GM12878 (cell line): ENCODE data around the gene GRM1. TPM values are rescaled to one million over a fixed set of nuclear protein-coding genes. Genes with fewer than 3 reads are reported as not detected.

Experiments used
- ATAC-seq: fragments of 200-7000 bp; cut with Tn5 transposase; 3 replicates; pipeline ENCODE4 v1.9.1; 2020; ENCODE audit warnings: mild to moderate bottlenecking, moderate library complexity
- BruUV-seq: library from RNA; stranded (reverse); fragments of 400-500 nt; replicated peaks from 2 replicates; lab custom pipeline; 2021; lab: Mats Ljungman, UMichigan
- CTCF ChIA-PET: fragments of 300-600 bp; sonication (Branson Sonifier 250); formaldehyde crosslinking; extraction: SDS; loops from one replicate; lab custom pipeline; 2021; ENCODE audit warnings: inconsistent platforms; lab: Yijun Ruan, JAX
- POLR2A ChIA-PET: fragments of 350-600 bp; formaldehyde crosslinking; extraction: SDS; loops from one replicate; lab custom pipeline; 2021; ENCODE audit warnings: inconsistent platforms; lab: Charles Lee
- RAD21 ChIA-PET: fragments of 300-600 bp; sonication (Branson Sonifier 250); formaldehyde crosslinking; loops from one replicate; lab custom pipeline; 2023; ENCODE audit warnings: antibody characterized with exemption; ENCODE audit not compliant: unreplicated experiment; lab: Charles Lee
- SMC1A ChIA-PET: fragments of 300-600 bp; sonication (Branson Sonifier 250); formaldehyde crosslinking; loops from one replicate; lab custom pipeline; 2023; ENCODE audit not compliant: unreplicated experiment, uncharacterized antibody; lab: Charles Lee
- DNase-seq: peaks from one replicate; pipeline ENCODE4 v3.0.0-alpha.2; 2011; ENCODE audit warnings: low read depth, low spot score
- FAIRE-seq: peaks from 3 replicates; lab custom pipeline; 2011; peaks lifted over from hg19 to GRCh38; lab: Jason Lieb, UNC
- H2AFZ ChIP-seq: 2 replicates; pipeline ENCODE4 v1.6.0; 2011; ENCODE audit warnings: low read depth, low read length, control low read depth; ENCODE audit not compliant: control insufficient read depth
- H3K27ac ChIP-seq: 2 replicates; pipeline ENCODE4 v1.5.1; 2011; ENCODE audit warnings: control low read depth; ENCODE audit not compliant: control insufficient read depth, insufficient read depth
- H3K27me3 ChIP-seq, 2 experiments: replicated peaks in 1 of 2; 2 replicates each; pipeline versions ENCODE4 v1.6.0 to v1.6.1; 2011; ENCODE audit warnings: low read length in 1 of 2; ENCODE audit not compliant: control insufficient read depth in 2 of 2, insufficient read depth in 2 of 2
- H3K36me3 ChIP-seq, 2 experiments: 2 replicates each; pipeline ENCODE4 v1.5.1; 2011; ENCODE audit warnings: low read length in 1 of 2; ENCODE audit not compliant: control insufficient read depth in 2 of 2, insufficient read depth in 2 of 2
- H3K4me1 ChIP-seq: 2 replicates; pipeline ENCODE4 v1.6.1; 2011; ENCODE audit warnings: mild to moderate bottlenecking, low read length, moderate library complexity, mixed read lengths; ENCODE audit not compliant: control insufficient read depth, insufficient read depth
- H3K4me2 ChIP-seq: 2 replicates; pipeline ENCODE4 v1.6.0; 2011; ENCODE audit warnings: control low read depth; ENCODE audit not compliant: control insufficient read depth, insufficient read depth
- H3K4me3 ChIP-seq: fragments of 200-600 bp; sonication (generic); 2 replicates; pipeline ENCODE4 v1.5.1; 2016
- H3K79me2 ChIP-seq: 2 replicates; pipeline ENCODE4 v1.6.0; 2011; ENCODE audit warnings: low read length; ENCODE audit not compliant: control insufficient read depth, insufficient read depth
- H3K9ac ChIP-seq: 2 replicates; pipeline ENCODE4 v1.8.0; 2011; ENCODE audit warnings: low read length, control low read depth, mixed read lengths; ENCODE audit not compliant: control insufficient read depth, insufficient read depth
- H3K9me3 ChIP-seq: replicated peaks from 3 replicates; pipeline ENCODE4 v1.5.1; 2011; ENCODE audit warnings: mild to moderate bottlenecking, low read length; ENCODE audit not compliant: control insufficient read depth, insufficient read depth
- H4K20me1 ChIP-seq: 2 replicates; pipeline ENCODE4 v1.6.0; 2011; ENCODE audit not compliant: control insufficient read depth, insufficient read depth
- CEBPB ChIP-seq, 2 experiments: fragments of 150-350 bp in 1 of 2; IDR thresholded peaks; 2 replicates each; pipeline ENCODE4 v1.6.1; 2012 to 2014; ENCODE audit warnings: low read depth in 2 of 2, low read length in 2 of 2, borderline replicate concordance in 1 of 2, inconsistent platforms in 1 of 2
- EED ChIP-seq: sonication (generic); IDR thresholded peaks from 2 replicates; pipeline ENCODE4 v1.6.1; 2016; ENCODE audit warnings: antibody characterized with exemption, low read depth
- SP1 ChIP-seq: IDR thresholded peaks from one replicate; pipeline ENCODE4 v1.6.1; 2011; ENCODE audit warnings: low read depth, low read length
- WGBS: methylation state at CpG from one replicate; pipeline ENCODE4 v1.1.6; 2016; ENCODE audit warnings: low lambda C conversion rate; ENCODE audit not compliant: insufficient replicate concordance, insufficient coverage; ENCODE audit errors: missing lambda C conversion rate; 5-methylcytosine and 5-hydroxymethylcytosine counted together
- in situ Hi-C: fragments of 300-500 bp; cut with MboI; formaldehyde crosslinking; loops from 9 replicates; pipeline ENCODE4 v1.14.3; 2018; ENCODE audit warnings: mixed read lengths
- intact Hi-C: fragments of 100-400 bp; cut with micrococcal nuclease; formaldehyde crosslinking; loops from one replicate; pipeline ENCODE4 v1.14.2; 2022; ENCODE audit not compliant: unreplicated experiment
- polyA plus RNA-seq, 11 experiments: library from polyadenylated mRNA; depleted of rRNA in 4 of 11; unstranded in 6 of 11; stranded (reverse) in 5 of 11; fragments of >200 nt; fragmentation: Nextera tagmentation in 4 of 11; fragmentation: Illumina TruSeq in 1 of 11; extraction: Ambion mirVana in 4 of 11; extraction: Trizol in 1 of 11; gene quantifications; 1 replicate in 1 of 11; 2 replicates in 10 of 11; pipeline versions ENCODE4 v1.2.1 to v1.2.3, GENCODE V29; 2011 to 2016; ENCODE audit warnings: inconsistent platforms in 2 of 11, missing spikeins in 2 of 11, low read depth in 1 of 11
- total RNA-seq, 4 experiments: library from RNA; depleted of rRNA in 3 of 4; stranded (reverse); fragments of >200 nt in 3 of 4; fragmentation: Illumina TruSeq in 1 of 4; extraction: Trizol in 1 of 4; gene quantifications; 2 replicates each; pipeline versions ENCODE4 v1.2.1 to v1.2.3, GENCODE V29; 2013 to 2021
- TF ChIP-seq, protein P1 (sequence below): fragments of 450-650 bp; IDR thresholded peaks from 2 replicates; pipeline ENCODE4 v1.6.1; 2017; ENCODE audit warnings: mild to moderate bottlenecking, moderate library complexity
- TF ChIP-seq, protein P2 (sequence below): IDR thresholded peaks from 2 replicates; pipeline ENCODE4 v1.6.1; 2011; ENCODE audit warnings: mild to moderate bottlenecking, low read depth, low read length, moderate library complexity; ENCODE audit not compliant: insufficient replicate concordance

The GRM1 gene
- total and polyA plus RNA-seq, 10 of the 15 experiments (the other 5 are each of a cell fraction or from before 2014, with no cell fraction given): 0.04 TPM; not detected in 9

DNA sequence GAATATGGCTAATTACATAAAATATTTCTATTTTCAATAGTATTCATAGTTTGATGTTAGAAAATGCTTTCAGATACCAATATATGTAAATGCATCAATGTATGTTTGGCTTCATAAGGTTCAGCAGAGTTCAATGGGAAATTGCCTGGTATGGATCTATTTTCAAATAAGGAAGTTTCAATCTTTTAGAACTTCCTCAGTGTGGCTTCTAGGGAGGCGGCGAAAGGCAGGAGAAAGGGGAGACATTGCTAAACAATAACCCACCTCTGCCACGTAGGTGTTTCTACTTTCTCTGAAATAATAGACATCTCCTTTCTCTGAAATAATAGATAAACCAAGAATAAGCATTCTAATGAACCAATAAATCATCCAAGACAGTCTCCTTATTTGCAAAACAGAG, 277.1 kb downstream of the GRM1 start:
- Histone ChIP-seq H4K20me1 (no peaks in the 10 kb centered on the region; the same call in 1 of the 2 replicates), H3K9me3 (no peaks in the 10 kb centered on the region), H3K36me3 (no peaks in the 10 kb centered on the region), H3K4me2 (no peak overlapping the region), H3K79me2 (no peaks in the 10 kb centered on the region), H3K27ac (no peak overlapping the region), H3K27me3 (no peaks in the 10 kb centered on the region), H3K4me3 (no peak overlapping the region), H3K9ac (no peak overlapping the region), H2AFZ (no peak overlapping the region), H3K4me1 (no peaks in the 10 kb centered on the region)
- ChIA-PET RAD21 (no interaction called here), CTCF (no interaction called here), SMC1A (no interaction called here), POLR2A (no interaction called here)
- TF ChIP-seq EED (no peak), CEBPB (IDR thresholded peaks at IDR 0.05; ENCODE audit: borderline replicate concordance in 1 of 2, low read depth in 2 of 2, low read length in 2 of 2) (no peak), SP1 (no peak)
- TF ChIP-seq, protein P1, sequence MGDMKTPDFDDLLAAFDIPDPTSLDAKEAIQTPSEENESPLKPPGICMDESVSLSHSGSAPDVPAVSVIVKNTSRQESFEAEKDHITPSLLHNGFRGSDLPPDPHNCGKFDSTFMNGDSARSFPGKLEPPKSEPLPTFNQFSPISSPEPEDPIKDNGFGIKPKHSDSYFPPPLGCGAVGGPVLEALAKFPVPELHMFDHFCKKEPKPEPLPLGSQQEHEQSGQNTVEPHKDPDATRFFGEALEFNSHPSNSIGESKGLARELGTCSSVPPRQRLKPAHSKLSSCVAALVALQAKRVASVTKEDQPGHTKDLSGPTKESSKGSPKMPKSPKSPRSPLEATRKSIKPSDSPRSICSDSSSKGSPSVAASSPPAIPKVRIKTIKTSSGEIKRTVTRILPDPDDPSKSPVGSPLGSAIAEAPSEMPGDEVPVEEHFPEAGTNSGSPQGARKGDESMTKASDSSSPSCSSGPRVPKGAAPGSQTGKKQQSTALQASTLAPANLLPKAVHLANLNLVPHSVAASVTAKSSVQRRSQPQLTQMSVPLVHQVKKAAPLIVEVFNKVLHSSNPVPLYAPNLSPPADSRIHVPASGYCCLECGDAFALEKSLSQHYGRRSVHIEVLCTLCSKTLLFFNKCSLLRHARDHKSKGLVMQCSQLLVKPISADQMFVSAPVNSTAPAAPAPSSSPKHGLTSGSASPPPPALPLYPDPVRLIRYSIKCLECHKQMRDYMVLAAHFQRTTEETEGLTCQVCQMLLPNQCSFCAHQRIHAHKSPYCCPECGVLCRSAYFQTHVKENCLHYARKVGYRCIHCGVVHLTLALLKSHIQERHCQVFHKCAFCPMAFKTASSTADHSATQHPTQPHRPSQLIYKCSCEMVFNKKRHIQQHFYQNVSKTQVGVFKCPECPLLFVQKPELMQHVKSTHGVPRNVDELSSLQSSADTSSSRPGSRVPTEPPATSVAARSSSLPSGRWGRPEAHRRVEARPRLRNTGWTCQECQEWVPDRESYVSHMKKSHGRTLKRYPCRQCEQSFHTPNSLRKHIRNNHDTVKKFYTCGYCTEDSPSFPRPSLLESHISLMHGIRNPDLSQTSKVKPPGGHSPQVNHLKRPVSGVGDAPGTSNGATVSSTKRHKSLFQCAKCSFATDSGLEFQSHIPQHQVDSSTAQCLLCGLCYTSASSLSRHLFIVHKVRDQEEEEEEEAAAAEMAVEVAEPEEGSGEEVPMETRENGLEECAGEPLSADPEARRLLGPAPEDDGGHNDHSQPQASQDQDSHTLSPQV: no peak
- TF ChIP-seq, protein P2, sequence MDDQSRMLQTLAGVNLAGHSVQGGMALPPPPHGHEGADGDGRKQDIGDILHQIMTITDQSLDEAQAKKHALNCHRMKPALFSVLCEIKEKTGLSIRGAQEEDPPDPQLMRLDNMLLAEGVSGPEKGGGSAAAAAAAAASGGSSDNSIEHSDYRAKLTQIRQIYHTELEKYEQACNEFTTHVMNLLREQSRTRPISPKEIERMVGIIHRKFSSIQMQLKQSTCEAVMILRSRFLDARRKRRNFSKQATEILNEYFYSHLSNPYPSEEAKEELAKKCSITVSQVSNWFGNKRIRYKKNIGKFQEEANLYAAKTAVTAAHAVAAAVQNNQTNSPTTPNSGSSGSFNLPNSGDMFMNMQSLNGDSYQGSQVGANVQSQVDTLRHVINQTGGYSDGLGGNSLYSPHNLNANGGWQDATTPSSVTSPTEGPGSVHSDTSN: no peak
- no peak for ATAC-seq
- no peak for FAIRE-seq
- in situ Hi-C loops: no loop called here
- BruUV-seq: no TSS peak
- intact Hi-C loops: no loop called here
- DNase-seq: no peak
- 63% methylated on average over 3 of the region's 3 CpGs for WGBS
